Breast epithelium (tissue), 4 donors: ENCODE data around the gene CPEB3. TPM values are rescaled to one million over a fixed set of nuclear protein-coding genes. Genes with fewer than 3 reads are reported as not detected.

Experiments used
- DNase-seq, 2 donors: peaks; one replicate each; pipeline ENCODE4 v3.0.0-alpha.2; 2019; ENCODE audit warnings: low spot score in 2 of 2
- H3K27ac ChIP-seq, 2 donors: fragments of 200-600 bp; sonication (generic) in 1 of 2; one replicate each; pipeline ENCODE4 v1.5.1; 2016 to 2019; ENCODE audit warnings: mild to moderate bottlenecking in 1 of 2
- H3K27me3 ChIP-seq, 2 donors: fragments of 200-600 bp; sonication (generic) in 1 of 2; one replicate each; pipeline versions ENCODE4 v1.5.1 to v1.6.0; 2017 to 2019; ENCODE audit warnings: control low read depth in 1 of 2, mild to moderate bottlenecking in 1 of 2
- H3K36me3 ChIP-seq: fragments of 200-600 bp; one replicate; pipeline ENCODE4 v1.5.1; 2019
- H3K4me1 ChIP-seq, 2 donors: fragments of 200-600 bp; sonication (generic); one replicate each; pipeline ENCODE4 v1.5.1; 2016 to 2019; ENCODE audit warnings: control low read depth in 1 of 2
- H3K4me3 ChIP-seq, 3 donors: fragments of 200-600 bp; sonication (generic); 1 replicate in 2 of 3; 2 replicates in 1 of 3; pipeline ENCODE4 v1.5.1; 2016 to 2019; ENCODE audit warnings: mild to moderate bottlenecking in 3 of 3, moderate library complexity in 2 of 3
- H3K9me3 ChIP-seq, 2 donors: fragments of 200-600 bp; sonication (generic) in 1 of 2; one replicate each; pipeline ENCODE4 v1.5.1; 2016 to 2019; ENCODE audit warnings: control low read depth in 1 of 2
- POLR2A ChIP-seq: fragments of 450-650 bp; IDR thresholded peaks from one replicate; pipeline ENCODE4 v1.6.1; 2016; ENCODE audit warnings: antibody characterized with exemption, mild to moderate bottlenecking, moderate library complexity
- POLR2AphosphoS5 ChIP-seq, 3 donors: sonication (generic); formaldehyde crosslinking; IDR thresholded peaks; one replicate each; pipeline ENCODE4 v1.6.1; 2017; ENCODE audit warnings: antibody characterized with exemption in 3 of 3
- intact Hi-C: fragments of 100-400 bp; cut with DNase I; formaldehyde crosslinking; loops from one replicate; pipeline ENCODE4 v1.15.1; 2023; ENCODE audit warnings: low total_unique reads
- total RNA-seq, 3 donors: library from RNA; depleted of rRNA; stranded (reverse); fragments of >200 nt; gene quantifications; one replicate each; pipeline ENCODE4 v1.1.0, GENCODE V29; 2016
- TF ChIP-seq, protein P1 (sequence below), 3 donors: fragments of 450-650 bp; IDR thresholded peaks; one replicate each; pipeline ENCODE4 v1.5.1; 2016 to 2017; ENCODE audit warnings: antibody characterized with exemption in 3 of 3, mild to moderate bottlenecking in 3 of 3, moderate library complexity in 3 of 3

Gene CPEB3
- total RNA-seq, 3 donors from 2014 or later = 3.8 to 12.1 (median 5.2) TPM

DNA sequence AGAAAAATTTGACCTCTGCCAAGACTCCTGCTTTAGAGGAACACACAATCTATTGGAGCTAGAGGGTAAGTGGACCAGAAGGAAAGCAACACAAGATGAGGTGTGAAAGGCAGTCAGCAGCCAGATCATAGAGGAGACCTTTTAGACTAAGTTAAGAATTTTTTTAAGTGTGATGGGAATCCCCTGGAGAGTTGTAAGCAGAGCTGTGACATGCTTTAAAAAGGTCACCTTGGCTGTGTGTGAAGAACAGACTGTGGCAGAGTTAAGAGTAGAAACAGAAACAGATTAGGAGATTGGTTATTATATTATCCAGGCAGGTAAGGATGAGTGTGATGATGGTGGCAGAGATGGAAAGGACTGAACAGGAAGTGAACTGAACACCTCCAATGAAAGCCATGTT, 23.5 kb downstream of the CPEB3 start:
- no peak overlapping the region for H3K4me3 ChIP-seq

DNA sequence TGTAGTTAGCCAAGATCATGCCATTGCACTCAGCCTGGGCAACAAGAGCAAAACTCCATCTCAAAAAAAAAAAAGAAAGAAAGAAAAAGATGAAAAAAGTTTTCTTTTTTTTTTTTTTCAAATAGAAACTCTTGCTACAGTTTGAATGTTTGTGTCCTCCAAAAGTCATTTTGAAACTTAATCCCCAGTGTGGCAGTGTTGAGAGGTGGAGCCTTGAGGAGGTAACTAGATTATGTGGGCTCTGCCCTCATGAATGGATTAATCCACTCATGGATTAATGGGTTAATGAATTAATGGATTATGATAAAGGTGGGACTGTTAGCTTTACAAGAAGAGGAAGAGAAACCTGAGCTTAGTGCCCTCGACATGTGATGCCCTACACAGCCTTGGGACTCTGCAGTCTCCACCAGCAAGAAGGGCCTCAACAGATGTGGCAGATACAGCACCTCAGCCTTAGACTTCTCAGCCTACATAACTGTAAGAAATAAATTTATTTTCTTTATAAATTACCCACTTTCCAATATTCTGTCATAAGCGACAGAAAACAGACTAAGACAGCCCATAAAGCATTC, 25.1 kb downstream of the CPEB3 start:
- Histone ChIP-seq H3K4me3 (no peak overlapping the region), H3K27me3 (no peaks in the 10 kb centered on the region), H3K36me3 (no peaks in the 10 kb centered on the region), H3K9me3 (no peaks in the 10 kb centered on the region), H3K4me1 (no peaks in the 10 kb centered on the region), H3K27ac (no peak overlapping the region)
- no peak for TF ChIP-seq POLR2A
- TF ChIP-seq, protein P1, sequence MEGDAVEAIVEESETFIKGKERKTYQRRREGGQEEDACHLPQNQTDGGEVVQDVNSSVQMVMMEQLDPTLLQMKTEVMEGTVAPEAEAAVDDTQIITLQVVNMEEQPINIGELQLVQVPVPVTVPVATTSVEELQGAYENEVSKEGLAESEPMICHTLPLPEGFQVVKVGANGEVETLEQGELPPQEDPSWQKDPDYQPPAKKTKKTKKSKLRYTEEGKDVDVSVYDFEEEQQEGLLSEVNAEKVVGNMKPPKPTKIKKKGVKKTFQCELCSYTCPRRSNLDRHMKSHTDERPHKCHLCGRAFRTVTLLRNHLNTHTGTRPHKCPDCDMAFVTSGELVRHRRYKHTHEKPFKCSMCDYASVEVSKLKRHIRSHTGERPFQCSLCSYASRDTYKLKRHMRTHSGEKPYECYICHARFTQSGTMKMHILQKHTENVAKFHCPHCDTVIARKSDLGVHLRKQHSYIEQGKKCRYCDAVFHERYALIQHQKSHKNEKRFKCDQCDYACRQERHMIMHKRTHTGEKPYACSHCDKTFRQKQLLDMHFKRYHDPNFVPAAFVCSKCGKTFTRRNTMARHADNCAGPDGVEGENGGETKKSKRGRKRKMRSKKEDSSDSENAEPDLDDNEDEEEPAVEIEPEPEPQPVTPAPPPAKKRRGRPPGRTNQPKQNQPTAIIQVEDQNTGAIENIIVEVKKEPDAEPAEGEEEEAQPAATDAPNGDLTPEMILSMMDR (IDR thresholded peaks at IDR 0.05) = no peak
- TF ChIP-seq POLR2AphosphoS5 (IDR thresholded peaks at IDR 0.05) = no peak
- intact Hi-C loops = no loop called here
- no peak for DNase-seq

More for the DNA sequence above, 23.5 kb downstream of the CPEB3 start:
- no peaks in the 10 kb centered on the region for H3K4me1 ChIP-seq
- no peak for TF ChIP-seq POLR2AphosphoS5 (IDR thresholded peaks at IDR 0.05)
- TF ChIP-seq, protein P1 (IDR thresholded peaks at IDR 0.05) = no peak
- no peak for TF ChIP-seq POLR2A
- no peak for DNase-seq
- H3K9me3 ChIP-seq = no peaks in the 10 kb centered on the region
- H3K27ac ChIP-seq = no peak overlapping the region
- intact Hi-C loops = no loop called here
- no peaks in the 10 kb centered on the region for H3K36me3 ChIP-seq
- H3K27me3 ChIP-seq = no peaks in the 10 kb centered on the region

DNA sequence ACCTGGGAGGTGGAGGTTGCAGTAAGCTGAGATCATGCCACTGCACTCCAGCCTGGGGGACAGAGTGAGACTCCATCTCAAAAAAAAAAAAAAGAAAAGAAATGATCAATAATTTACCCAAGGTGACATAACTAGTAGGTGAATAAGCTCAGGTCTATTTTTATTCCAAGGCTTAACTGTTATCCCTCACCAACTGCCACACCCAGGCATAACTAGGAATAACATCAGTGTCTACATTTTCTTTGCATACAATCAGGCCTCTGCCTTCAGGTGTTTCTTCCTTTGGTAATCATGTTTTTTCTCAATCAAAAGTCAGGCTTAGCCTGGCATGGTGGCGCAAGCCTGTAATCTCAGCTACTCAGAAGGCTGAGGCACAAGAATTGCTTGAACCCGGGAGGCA, 26.6 kb downstream of the CPEB3 start:
- no peak for DNase-seq
- intact Hi-C loops = no loop called here
- H3K4me3 ChIP-seq = no peak overlapping the region
- H3K36me3 ChIP-seq = no peaks in the 10 kb centered on the region
- H3K4me1 ChIP-seq = no peaks in the 10 kb centered on the region
- no peaks in the 10 kb centered on the region for H3K27me3 ChIP-seq
- H3K27ac ChIP-seq = no peak overlapping the region
- H3K9me3 ChIP-seq = no peaks in the 10 kb centered on the region
- TF ChIP-seq, protein P1 (IDR thresholded peaks at IDR 0.05) = no peak
- TF ChIP-seq POLR2A (no peak), POLR2AphosphoS5 (IDR thresholded peaks at IDR 0.05) (no peak)

DNA sequence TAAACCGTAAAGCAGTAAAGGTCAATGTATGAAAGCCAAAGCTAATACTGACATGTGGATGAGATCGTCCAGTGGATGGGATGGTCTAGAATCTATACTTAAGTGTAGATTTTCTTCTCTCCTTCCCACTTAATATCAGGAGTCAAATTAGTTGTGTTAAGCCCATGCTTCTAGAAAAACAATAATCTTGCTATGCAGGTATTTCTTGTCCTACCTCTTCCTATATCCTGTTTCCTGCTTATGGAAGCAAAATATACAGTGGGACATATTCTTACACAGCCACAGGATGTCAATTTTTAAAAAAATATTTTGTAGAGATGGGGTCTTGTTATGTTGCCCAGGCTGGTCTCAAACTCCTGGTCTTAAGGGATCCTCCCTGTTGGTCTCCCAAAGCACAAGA, 27.5 kb downstream of the CPEB3 start:
- Histone ChIP-seq H3K27ac (no peak overlapping the region), H3K4me1 (no peaks in the 10 kb centered on the region), H3K27me3 (no peaks in the 10 kb centered on the region), H3K9me3 (no peaks in the 10 kb centered on the region), H3K36me3 (no peaks in the 10 kb centered on the region), H3K4me3 (no peak overlapping the region)
- TF ChIP-seq, protein P1 (IDR thresholded peaks at IDR 0.05) = no peak
- TF ChIP-seq POLR2AphosphoS5 (IDR thresholded peaks at IDR 0.05) = no peak
- TF ChIP-seq POLR2A = no peak
- no peak for DNase-seq
- intact Hi-C loops = no loop called here

DNA sequence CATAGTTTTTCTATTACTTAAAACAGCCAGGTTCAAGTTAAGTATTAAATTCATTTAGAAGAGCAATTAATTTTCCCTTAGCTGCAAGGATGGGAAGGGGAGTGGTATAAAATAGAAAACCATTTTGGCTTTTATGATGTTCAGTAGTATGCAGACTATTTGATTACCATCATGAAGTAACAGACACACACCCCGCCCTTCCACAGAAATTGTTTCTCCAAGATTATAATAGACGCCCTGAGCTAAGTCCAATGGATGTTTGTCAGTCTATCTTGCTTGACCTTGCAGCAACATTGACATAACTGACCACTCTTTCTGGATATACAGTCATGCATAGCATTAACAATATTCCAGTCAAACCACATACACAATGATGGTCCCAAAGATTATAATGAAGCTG, 42.3 kb downstream of the CPEB3 start:
- intact Hi-C loops = no loop called here
- no peak for TF ChIP-seq POLR2A
- TF ChIP-seq POLR2AphosphoS5 (IDR thresholded peaks at IDR 0.05) = no peak
- TF ChIP-seq, protein P1 (IDR thresholded peaks at IDR 0.05) = no peak

More for the DNA sequence above, 42.3 kb downstream of the CPEB3 start:
- H3K27me3 ChIP-seq = no peaks in the 10 kb centered on the region
- H3K9me3 ChIP-seq = no peaks in the 10 kb centered on the region
- H3K4me1 ChIP-seq = no peaks in the 10 kb centered on the region
- H3K36me3 ChIP-seq = no peaks in the 10 kb centered on the region
- no peak for DNase-seq
- no peak overlapping the region for H3K4me3 ChIP-seq
- no peak overlapping the region for H3K27ac ChIP-seq
